H9 (cell line): ENCODE results near the gene PCNX2. TPM values are rescaled to one million over a fixed set of nuclear protein-coding genes. Genes with fewer than 3 reads are reported as not detected.

Source experiments
- DNase-seq: peaks from one replicate; pipeline ENCODE4 v3.0.0-alpha.2; 2017
- H2AFZ ChIP-seq: one replicate; pipeline ENCODE4 v1.6.1; 2013; ENCODE audit warnings: mild to moderate bottlenecking, low read length, control low read depth, moderate library complexity
- H2AK5ac ChIP-seq: 2 replicates; pipeline ENCODE4 v1.6.1; 2013; ENCODE audit warnings: low read length, control low read depth, mixed read lengths; ENCODE audit not compliant: insufficient read length
- H2BK120ac ChIP-seq: one replicate; pipeline ENCODE4 v1.6.1; 2013; ENCODE audit warnings: low read depth, mild to moderate bottlenecking, low read length, control low read depth, inconsistent platforms; ENCODE audit not compliant: poor library complexity, severe bottlenecking
- H2BK12ac ChIP-seq: 2 replicates; pipeline ENCODE4 v1.6.1; 2013; ENCODE audit warnings: low read length, control low read depth, mixed read lengths, low read depth; ENCODE audit not compliant: insufficient read length
- H2BK15ac ChIP-seq: 2 replicates; pipeline ENCODE4 v1.6.1; 2013; ENCODE audit warnings: low read depth, low read length, control low read depth
- H2BK20ac ChIP-seq: one replicate; pipeline ENCODE4 v1.6.1; 2013; ENCODE audit warnings: low read depth, mild to moderate bottlenecking, low read length, control low read depth, inconsistent platforms; ENCODE audit not compliant: poor library complexity, severe bottlenecking
- H2BK5ac ChIP-seq: 2 replicates; pipeline ENCODE4 v1.6.1; 2013; ENCODE audit warnings: low read length, control low read depth, mixed read lengths; ENCODE audit not compliant: insufficient read length
- H3K14ac ChIP-seq: 2 replicates; pipeline ENCODE4 v1.6.1; 2013; ENCODE audit warnings: low read length, control low read depth; ENCODE audit not compliant: insufficient read depth
- H3K18ac ChIP-seq: 2 replicates; pipeline ENCODE4 v1.6.1; 2013; ENCODE audit warnings: low read depth, mild to moderate bottlenecking, mixed read lengths, low read length, control low read depth; ENCODE audit not compliant: insufficient read length
- H3K23ac ChIP-seq: 2 replicates; pipeline ENCODE4 v1.6.1; 2013; ENCODE audit warnings: low read length, control low read depth, mixed read lengths, low read depth; ENCODE audit not compliant: insufficient read length
- H3K23me2 ChIP-seq: 2 replicates; pipeline ENCODE4 v1.6.1; 2013; ENCODE audit warnings: low read depth, mild to moderate bottlenecking, mixed read lengths, low read length, control low read depth; ENCODE audit not compliant: insufficient read length, poor library complexity, severe bottlenecking
- H3K27ac ChIP-seq: 2 replicates; pipeline ENCODE4 v1.5.1; 2013; ENCODE audit warnings: low read length, control low read depth, mixed read lengths, low read depth; ENCODE audit not compliant: insufficient read length
- H3K27me3 ChIP-seq: 2 replicates; pipeline ENCODE4 v1.6.1; 2013; ENCODE audit warnings: low read length, control low read depth, inconsistent platforms; ENCODE audit not compliant: insufficient read depth
- H3K4ac ChIP-seq: 2 replicates; pipeline ENCODE4 v1.6.1; 2013; ENCODE audit warnings: low read depth, mild to moderate bottlenecking, control low read depth, inconsistent platforms, low read length, moderate library complexity
- H3K4me1 ChIP-seq: 2 replicates; pipeline ENCODE4 v1.6.1; 2013; ENCODE audit warnings: low read length, control low read depth, inconsistent platforms; ENCODE audit not compliant: insufficient read depth
- H3K4me2 ChIP-seq: 2 replicates; pipeline ENCODE4 v1.6.1; 2013; ENCODE audit warnings: low read length, control low read depth, mixed read lengths; ENCODE audit not compliant: insufficient read length, insufficient read depth
- H3K56ac ChIP-seq: 2 replicates; pipeline ENCODE4 v1.6.1; 2013; ENCODE audit warnings: low read depth, mild to moderate bottlenecking, mixed read lengths, low read length, control low read depth; ENCODE audit not compliant: insufficient read length
- H3K79me1 ChIP-seq: 2 replicates; pipeline ENCODE4 v1.6.1; 2013; ENCODE audit warnings: low read depth, mild to moderate bottlenecking, moderate library complexity, low read length, control low read depth, inconsistent platforms; ENCODE audit not compliant: insufficient read depth, poor library complexity, severe bottlenecking
- H3K79me2 ChIP-seq: 2 replicates; pipeline ENCODE4 v1.6.1; 2013; ENCODE audit warnings: low read length, control low read depth, inconsistent platforms; ENCODE audit not compliant: insufficient read depth
- H3K9ac ChIP-seq: 2 replicates; pipeline ENCODE4 v1.6.1; 2013; ENCODE audit warnings: low read length, control low read depth, mixed read lengths; ENCODE audit not compliant: insufficient read length; ENCODE audit errors: extremely low read depth
- H3K9me3 ChIP-seq: one replicate; pipeline ENCODE4 v1.6.1; 2013; ENCODE audit warnings: low read depth, low read length, inconsistent platforms; ENCODE audit not compliant: control insufficient read depth
- H3T11ph ChIP-seq: one replicate; pipeline ENCODE4 v1.6.1; 2013; ENCODE audit warnings: mild to moderate bottlenecking, low read length, control low read depth, inconsistent platforms
- H4K20me1 ChIP-seq: one replicate; pipeline ENCODE4 v1.6.1; 2013; ENCODE audit not compliant: control insufficient read depth, insufficient read length, insufficient read depth
- H4K5ac ChIP-seq: 2 replicates; pipeline ENCODE4 v1.6.1; 2013; ENCODE audit warnings: low read depth, mild to moderate bottlenecking, mixed read lengths, low read length, control low read depth; ENCODE audit not compliant: insufficient read length
- H4K8ac ChIP-seq: replicated peaks from 2 replicates; pipeline ENCODE4 v1.6.1; 2013; ENCODE audit warnings: low read length, control low read depth, mixed read lengths, low read depth; ENCODE audit not compliant: insufficient read length
- H4K91ac ChIP-seq: 2 replicates; pipeline ENCODE4 v1.6.1; 2013; ENCODE audit warnings: low read depth, mild to moderate bottlenecking, moderate library complexity, mixed read lengths, low read length, control low read depth; ENCODE audit not compliant: insufficient read length
- H3K27ac Mint-ChIP-seq, 3 experiments: 2 replicates in 2 of 3; 3 replicates in 1 of 3; pipeline ENCODE4 v1.8.0; 2020 to 2021; ENCODE audit warnings: mixed read lengths in 3 of 3, mild to moderate bottlenecking in 1 of 3, moderate library complexity in 1 of 3
- H3K27me3 Mint-ChIP-seq: 2 replicates; pipeline ENCODE4 v1.8.0; 2021; ENCODE audit warnings: low read depth, mild to moderate bottlenecking, moderate library complexity, mixed read lengths
- H3K36me3 Mint-ChIP-seq, 3 experiments: 2 replicates in 2 of 3; 3 replicates in 1 of 3; pipeline ENCODE4 v1.8.0; 2020 to 2021; ENCODE audit warnings: low read depth in 3 of 3, mixed read lengths in 3 of 3; ENCODE audit not compliant: insufficient read depth in 1 of 3
- H3K4me1 Mint-ChIP-seq, 2 experiments: 2 replicates each; pipeline ENCODE4 v1.8.0; 2020; ENCODE audit warnings: mixed read lengths in 2 of 2
- H3K4me3 Mint-ChIP-seq, 2 experiments: 2 replicates in 1 of 2; 3 replicates in 1 of 2; pipeline ENCODE4 v1.8.0; 2020 to 2021; ENCODE audit warnings: mild to moderate bottlenecking in 2 of 2, mixed read lengths in 2 of 2, moderate library complexity in 1 of 2
- H3K9me3 Mint-ChIP-seq, 2 experiments: 2 replicates in 1 of 2; 3 replicates in 1 of 2; pipeline ENCODE4 v1.8.0; 2020; ENCODE audit warnings: mild to moderate bottlenecking in 2 of 2, mixed read lengths in 2 of 2, moderate library complexity in 1 of 2
- WGBS: extraction: QIAGEN DNeasy Blood & Tissue Kit; methylation state at CpG from one replicate; pipeline ENCODE4 v1.1.7; 2013; ENCODE audit warnings: missing lambda C conversion rate, low lambda C conversion rate, mixed read lengths; ENCODE audit not compliant: insufficient read length; ENCODE audit errors: extremely low coverage; 5-methylcytosine and 5-hydroxymethylcytosine counted together
- total RNA-seq: library from RNA; stranded (reverse); gene quantifications from 2 replicates; pipeline ENCODE4 v1.2.1, GENCODE V29; 2021
- TF ChIP-seq, protein P1 (sequence below): fragments of 200-600 bp; sonication (generic); conservative IDR thresholded peaks from 3 replicates; pipeline ENCODE4 v1.8.0; 2021; ENCODE audit warnings: antibody characterized with exemption, mild to moderate bottlenecking

PCNX2 gene
- total RNA-seq, 1 experiment from 2014 or later = 45.1 TPM

DNA sequence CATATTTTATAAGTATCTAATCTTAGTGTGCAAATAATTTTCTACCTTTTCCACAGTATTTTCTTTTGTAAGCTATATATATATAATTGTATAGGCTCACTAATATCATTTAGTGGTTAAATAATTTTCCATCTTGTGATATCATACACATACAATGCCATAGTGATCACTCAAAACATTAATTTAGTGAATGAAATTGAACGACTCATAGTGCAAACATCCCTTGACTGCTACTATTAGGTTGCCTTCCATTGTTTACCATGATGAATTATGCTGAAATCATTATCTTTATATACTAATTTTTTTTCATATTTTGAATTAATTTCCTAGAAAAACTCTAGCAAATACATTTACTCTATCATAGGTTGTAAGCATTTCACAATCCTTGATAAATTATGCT, 127.1 kb downstream of the PCNX2 start:
- H3K79me1 ChIP-seq = no peaks in the 10 kb centered on the region
- H2BK20ac ChIP-seq = no peak overlapping the region
- no peak overlapping the region for H2BK15ac ChIP-seq
- TF ChIP-seq, protein P1, sequence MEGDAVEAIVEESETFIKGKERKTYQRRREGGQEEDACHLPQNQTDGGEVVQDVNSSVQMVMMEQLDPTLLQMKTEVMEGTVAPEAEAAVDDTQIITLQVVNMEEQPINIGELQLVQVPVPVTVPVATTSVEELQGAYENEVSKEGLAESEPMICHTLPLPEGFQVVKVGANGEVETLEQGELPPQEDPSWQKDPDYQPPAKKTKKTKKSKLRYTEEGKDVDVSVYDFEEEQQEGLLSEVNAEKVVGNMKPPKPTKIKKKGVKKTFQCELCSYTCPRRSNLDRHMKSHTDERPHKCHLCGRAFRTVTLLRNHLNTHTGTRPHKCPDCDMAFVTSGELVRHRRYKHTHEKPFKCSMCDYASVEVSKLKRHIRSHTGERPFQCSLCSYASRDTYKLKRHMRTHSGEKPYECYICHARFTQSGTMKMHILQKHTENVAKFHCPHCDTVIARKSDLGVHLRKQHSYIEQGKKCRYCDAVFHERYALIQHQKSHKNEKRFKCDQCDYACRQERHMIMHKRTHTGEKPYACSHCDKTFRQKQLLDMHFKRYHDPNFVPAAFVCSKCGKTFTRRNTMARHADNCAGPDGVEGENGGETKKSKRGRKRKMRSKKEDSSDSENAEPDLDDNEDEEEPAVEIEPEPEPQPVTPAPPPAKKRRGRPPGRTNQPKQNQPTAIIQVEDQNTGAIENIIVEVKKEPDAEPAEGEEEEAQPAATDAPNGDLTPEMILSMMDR = no peak
- Mint-ChIP-seq H3K9me3 (peaks cover 20 to 29% of the 10 kb centered on the region in 2 experiments), H3K36me3 (peaks cover 65 to 70% (median 67%) of the 10 kb centered on the region in 3 experiments), H3K4me3 (no peak overlapping the region), H3K4me1 (no peaks in the 10 kb centered on the region), H3K27me3 (no peaks in the 10 kb centered on the region), H3K27ac (no peak overlapping the region)
- H3K18ac ChIP-seq = no peak overlapping the region
- H4K20me1 ChIP-seq = no peaks in the 10 kb centered on the region
- H3T11ph ChIP-seq = no peak overlapping the region
- H3K23ac ChIP-seq = no peak overlapping the region
- H3K4me2 ChIP-seq = no peak overlapping the region
- no peak for DNase-seq
- no peaks in the 10 kb centered on the region for H3K9me3 ChIP-seq
- no peak overlapping the region for H2BK12ac ChIP-seq
- no peak overlapping the region for H3K56ac ChIP-seq
- no peaks in the 10 kb centered on the region for H3K23me2 ChIP-seq
- no peak overlapping the region for H2BK120ac ChIP-seq
- H2BK5ac ChIP-seq = no peak overlapping the region
- H2AFZ ChIP-seq = no peak overlapping the region
- no peak overlapping the region for H4K8ac ChIP-seq
- no peak overlapping the region for H3K9ac ChIP-seq
- H4K91ac ChIP-seq = no peak overlapping the region
- H3K27ac ChIP-seq = no peak overlapping the region
- no peaks in the 10 kb centered on the region for H3K4me1 ChIP-seq
- no peak overlapping the region for H3K14ac ChIP-seq
- no CpG with 5 or more reads among the region's 1 CpG for WGBS
- no peaks in the 10 kb centered on the region for H3K27me3 ChIP-seq
- H3K4ac ChIP-seq = no peak overlapping the region
- H2AK5ac ChIP-seq = no peak overlapping the region
- no peak overlapping the region for H4K5ac ChIP-seq
- H3K79me2 ChIP-seq = no peaks in the 10 kb centered on the region
